HG03066 (cell line): ENCODE measurements around the gene LURAP1L.

Experiments
- ATAC-seq: cut with Tn5 transposase; IDR thresholded peaks from one replicate; pipeline ENCODE4 v1.9.1; 2021; ENCODE audit warnings: low read depth; ENCODE audit not compliant: unreplicated experiment

The LURAP1L gene

GRCh38 chr9:12774861-12775678, at the start of gene LURAP1L:
TSS of gene LURAP1L (plus strand) at chr9:12775020. CDS start at chr9:12775716, 696 bp downstream.
- ATAC-seq = no peak

- no peak for ATAC-seq
Measured at GRCh38 chr9:12726795-12727194, 48.0 kb upstream of the LURAP1L start.

GRCh38 chr9:12730198-12730597, 44.6 kb upstream of the LURAP1L start:
- no peak for ATAC-seq

- no peak for ATAC-seq
Measured at GRCh38 chr9:12730927-12731326, 43.9 kb upstream of the LURAP1L start.

- no peak for ATAC-seq
Measured at GRCh38 chr9:12732971-12733370, 41.8 kb upstream of the LURAP1L start.

GRCh38 chr9:12735665-12736064, 39.2 kb upstream of the LURAP1L start:
- no peak for ATAC-seq

- no peak for ATAC-seq
Measured at GRCh38 chr9:12737871-12738270, 36.9 kb upstream of the LURAP1L start.

- no peak for ATAC-seq
Measured at GRCh38 chr9:12739014-12739652, 35.7 kb upstream of the LURAP1L start.

- ATAC-seq = no peak
Measured at GRCh38 chr9:12740845-12741244, 34.0 kb upstream of the LURAP1L start.

GRCh38 chr9:12748016-12748415, 26.8 kb upstream of the LURAP1L start:
- ATAC-seq = no peak

GRCh38 chr9:12748954-12749353, 25.9 kb upstream of the LURAP1L start:
- ATAC-seq = no peak

- no peak for ATAC-seq
Measured at GRCh38 chr9:12753931-12754330, 20.9 kb upstream of the LURAP1L start.

GRCh38 chr9:12759761-12760160, 15.1 kb upstream of the LURAP1L start:
- no peak for ATAC-seq

GRCh38 chr9:12760758-12761157, 14.1 kb upstream of the LURAP1L start:
- ATAC-seq = no peak

GRCh38 chr9:12764150-12764549, 10.7 kb upstream of the LURAP1L start:
- no peak for ATAC-seq

GRCh38 chr9:12765088-12765798, 9.6 kb upstream of the LURAP1L start:
- no peak for ATAC-seq

- no peak for ATAC-seq
Measured at GRCh38 chr9:12766357-12766756, 8.5 kb upstream of the LURAP1L start.

- no peak for ATAC-seq
Measured at GRCh38 chr9:12770261-12770660, 4.6 kb upstream of the LURAP1L start.

GRCh38 chr9:12771891-12772290, 2.9 kb upstream of the LURAP1L start:
- ATAC-seq = no peak

- no peak for ATAC-seq
Measured at GRCh38 chr9:12773562-12773961, 1.3 kb upstream of the LURAP1L start.
